ENCODE measurements around the gene MTHFSD.
A peak's percentile ranks its signal among the peaks of the same experiment; 100 is the strongest.

The MTHFSD gene

DNA sequence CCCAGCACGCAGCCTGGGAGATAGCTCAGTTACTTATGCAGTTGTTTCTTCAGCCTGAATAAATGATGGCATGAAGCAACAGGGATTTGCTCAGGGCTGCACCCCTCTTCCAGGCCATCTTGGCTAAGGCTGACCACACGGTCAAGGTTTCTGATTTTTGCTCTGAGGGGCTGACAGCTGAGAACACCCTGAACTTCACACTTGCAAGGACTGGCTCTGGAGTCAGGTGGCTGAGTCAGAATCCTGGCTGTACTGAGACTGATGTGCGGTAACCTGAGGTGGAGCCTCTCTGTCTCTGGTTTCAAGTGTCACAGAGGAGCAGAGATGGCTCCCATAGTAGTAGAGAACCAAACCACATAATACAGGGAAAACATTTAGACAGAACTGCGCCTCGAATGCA lies 4.8 kb downstream of the MTHFSD start:
- no peak for DNase-seq (ENCODE audit: low spot score)

DNA sequence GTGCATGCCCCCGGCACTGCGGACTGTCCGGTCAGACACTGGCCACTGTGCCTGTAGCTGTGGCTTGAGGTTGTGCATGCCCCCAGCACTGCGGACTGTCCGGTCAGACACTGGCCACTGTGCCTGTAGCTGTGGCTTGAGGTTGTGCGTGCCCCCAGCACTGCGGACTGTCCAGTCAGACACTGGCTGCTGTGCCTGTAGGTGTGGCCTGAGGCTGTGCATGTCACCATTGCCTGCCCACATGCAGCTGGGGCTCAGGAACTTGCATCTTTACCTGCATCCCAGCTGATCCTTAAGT lies 5.2 kb downstream of the MTHFSD start:
- no peak for DNase-seq (ENCODE audit: low spot score)

DNA sequence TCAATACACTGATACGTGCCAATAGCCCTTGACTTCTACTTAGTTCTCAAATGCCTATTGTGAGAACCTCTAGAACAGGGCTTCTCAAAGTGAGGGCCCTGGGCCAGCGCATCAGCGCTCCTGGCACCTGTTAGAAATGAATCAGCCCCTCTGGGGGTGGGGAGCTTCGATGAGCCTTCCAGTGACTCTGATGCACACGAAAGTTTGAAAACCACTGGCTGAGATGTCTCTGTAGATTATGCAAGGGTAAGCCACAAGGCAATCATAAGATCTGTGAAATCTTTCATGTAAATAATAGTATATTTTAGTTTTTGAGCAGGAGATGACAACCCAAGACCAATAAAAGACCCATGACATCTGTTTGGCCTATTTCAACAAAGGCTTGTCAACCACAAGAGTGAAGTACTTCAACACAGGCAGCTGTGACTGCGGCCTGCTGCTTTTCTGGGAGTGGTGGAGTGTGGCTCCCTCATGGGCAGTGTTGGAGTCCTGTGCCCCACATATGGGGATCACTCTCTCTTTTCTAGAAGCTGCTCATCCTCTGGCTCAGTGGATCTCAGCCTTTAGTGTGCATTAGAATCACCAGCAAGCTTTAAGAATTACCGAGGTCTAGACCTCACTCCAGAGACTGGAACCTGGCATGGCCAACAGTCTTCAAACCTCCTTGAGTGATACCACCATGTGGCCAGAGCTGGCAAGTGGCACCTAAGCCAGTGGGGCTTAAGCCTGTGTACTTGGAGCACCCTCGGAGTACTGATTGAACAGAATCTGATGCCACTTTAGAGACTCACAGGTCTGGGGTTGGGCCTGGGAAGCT lies 5.8 kb downstream of the MTHFSD start:
- no peak for DNase-seq (ENCODE audit: low spot score)

GRCh38 chr16:86547286-86547685 lies 7.7 kb downstream of the MTHFSD start:
- DNase-seq (ENCODE audit: low spot score), result no peak

- no peak for DNase-seq (ENCODE audit: low spot score)
These were observed 8.4 kb downstream of the MTHFSD start for GRCh38 chr16:86546638-86547013.

GRCh38 chr16:86545954-86546637 lies 8.9 kb downstream of the MTHFSD start:
- DNase-seq (ENCODE audit: low spot score), result no peak

- no peak for DNase-seq (ENCODE audit: low spot score)
These were observed 9.6 kb downstream of the MTHFSD start for GRCh38 chr16:86545481-86545880.

- DNase-seq (ENCODE audit: low spot score), result no peak
These were observed 12.0 kb downstream of the MTHFSD start for GRCh38 chr16:86542756-86543750.

- no peak for DNase-seq (ENCODE audit: low spot score)
These were observed 13.5 kb downstream of the MTHFSD start for GRCh38 chr16:86541560-86541959.

- DNase-seq (ENCODE audit: low spot score), result no peak
These were observed 14.1 kb downstream of the MTHFSD start for GRCh38 chr16:86540894-86541293.

DNA sequence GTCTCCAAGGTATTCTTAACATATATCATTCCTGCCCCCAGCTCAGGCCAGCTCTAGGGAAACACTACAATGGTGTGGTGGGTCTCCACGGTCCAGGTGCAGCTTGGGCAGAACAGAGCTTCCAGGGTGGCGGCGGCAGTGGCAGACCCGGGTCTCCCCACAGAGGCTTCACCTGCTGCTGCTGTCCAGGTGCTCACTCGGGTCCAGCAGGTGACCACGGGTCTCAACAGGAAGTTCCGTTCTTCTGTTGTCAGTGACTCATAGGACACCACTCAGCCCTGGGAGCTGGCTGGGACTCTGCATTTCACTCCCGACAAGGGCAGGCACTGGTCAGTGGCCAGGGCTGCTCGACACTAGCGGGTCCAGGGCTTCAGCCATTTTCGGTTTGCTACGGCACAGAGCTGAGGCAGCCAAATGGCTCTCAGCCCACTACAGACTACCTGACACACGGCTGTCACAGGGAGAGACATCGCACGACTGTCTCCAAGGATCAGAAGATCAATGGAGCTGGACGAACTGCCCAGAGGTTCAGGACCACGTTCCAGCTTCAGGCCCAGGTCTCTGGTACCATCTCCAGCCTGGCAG lies 16.7 kb downstream of the MTHFSD start:
- no peak for DNase-seq (ENCODE audit: low spot score)

DNA sequence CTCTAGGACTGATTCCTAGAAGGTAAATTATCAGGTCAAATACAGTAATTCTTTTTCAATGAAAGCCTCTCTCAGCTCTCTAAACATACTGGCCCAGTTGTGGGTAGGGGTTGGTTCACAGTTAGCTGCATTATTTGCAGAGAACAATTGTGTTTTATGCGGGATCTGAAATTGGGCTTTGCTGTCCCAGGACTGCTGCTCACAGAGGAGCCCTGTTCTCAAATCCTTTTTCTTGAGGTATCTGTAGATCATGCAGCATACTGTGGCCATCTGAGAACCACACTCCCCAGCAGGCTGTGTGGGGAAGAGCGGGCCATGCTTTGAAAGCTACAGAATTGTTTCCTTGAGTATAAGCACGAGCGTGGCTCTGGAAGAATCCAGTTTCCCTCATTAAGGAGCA lies 17.5 kb downstream of the MTHFSD start:
- no peak for DNase-seq (ENCODE audit: low spot score)

GRCh38 chr16:86536621-86537020 lies 18.4 kb downstream of the MTHFSD start:
- DNase-seq (ENCODE audit: low spot score), result no peak

GRCh38 chr16:86534779-86535615 lies 20.0 kb downstream of the MTHFSD start:
- no peak for DNase-seq (ENCODE audit: low spot score)

GRCh38 chr16:86533767-86534351 lies 21.2 kb downstream of the MTHFSD start:
- no peak for DNase-seq (ENCODE audit: low spot score)

DNA sequence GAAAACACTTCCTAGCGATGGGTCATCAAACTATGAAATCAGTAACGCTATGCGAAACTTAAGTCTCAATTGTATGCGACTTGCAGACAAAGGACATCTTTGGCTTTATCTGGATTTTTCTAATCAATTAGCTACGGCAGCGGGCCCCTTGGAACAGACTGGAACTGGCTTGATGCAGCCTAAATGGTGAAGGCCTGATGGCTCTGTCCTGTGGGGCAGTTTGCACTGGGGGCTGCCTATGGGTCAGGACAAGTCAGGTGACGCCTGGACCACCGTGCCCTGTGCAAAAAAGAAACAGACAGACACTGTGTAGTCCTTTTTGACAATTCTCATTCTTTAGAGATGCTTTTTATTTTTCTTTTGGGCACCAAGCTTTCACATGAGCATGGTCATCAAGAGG lies 22.0 kb downstream of the MTHFSD start:
- no peak for DNase-seq (ENCODE audit: low spot score)

DNA sequence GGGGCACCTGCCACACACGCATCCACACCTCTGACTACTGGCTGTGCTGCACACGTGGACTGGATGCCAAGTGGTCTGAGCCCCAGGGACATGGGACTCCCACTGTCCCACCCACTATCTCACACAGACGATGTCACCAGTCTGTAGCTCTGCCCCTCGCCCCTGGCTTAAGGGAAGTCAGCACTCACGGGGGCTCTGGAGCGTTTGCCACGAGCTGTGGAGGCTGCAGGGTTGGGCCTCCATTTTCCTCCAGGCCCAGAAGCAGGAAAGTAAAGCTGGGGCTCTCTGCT lies 22.6 kb downstream of the MTHFSD start:
- DNase-seq (ENCODE audit: low spot score), result no peak

DNA sequence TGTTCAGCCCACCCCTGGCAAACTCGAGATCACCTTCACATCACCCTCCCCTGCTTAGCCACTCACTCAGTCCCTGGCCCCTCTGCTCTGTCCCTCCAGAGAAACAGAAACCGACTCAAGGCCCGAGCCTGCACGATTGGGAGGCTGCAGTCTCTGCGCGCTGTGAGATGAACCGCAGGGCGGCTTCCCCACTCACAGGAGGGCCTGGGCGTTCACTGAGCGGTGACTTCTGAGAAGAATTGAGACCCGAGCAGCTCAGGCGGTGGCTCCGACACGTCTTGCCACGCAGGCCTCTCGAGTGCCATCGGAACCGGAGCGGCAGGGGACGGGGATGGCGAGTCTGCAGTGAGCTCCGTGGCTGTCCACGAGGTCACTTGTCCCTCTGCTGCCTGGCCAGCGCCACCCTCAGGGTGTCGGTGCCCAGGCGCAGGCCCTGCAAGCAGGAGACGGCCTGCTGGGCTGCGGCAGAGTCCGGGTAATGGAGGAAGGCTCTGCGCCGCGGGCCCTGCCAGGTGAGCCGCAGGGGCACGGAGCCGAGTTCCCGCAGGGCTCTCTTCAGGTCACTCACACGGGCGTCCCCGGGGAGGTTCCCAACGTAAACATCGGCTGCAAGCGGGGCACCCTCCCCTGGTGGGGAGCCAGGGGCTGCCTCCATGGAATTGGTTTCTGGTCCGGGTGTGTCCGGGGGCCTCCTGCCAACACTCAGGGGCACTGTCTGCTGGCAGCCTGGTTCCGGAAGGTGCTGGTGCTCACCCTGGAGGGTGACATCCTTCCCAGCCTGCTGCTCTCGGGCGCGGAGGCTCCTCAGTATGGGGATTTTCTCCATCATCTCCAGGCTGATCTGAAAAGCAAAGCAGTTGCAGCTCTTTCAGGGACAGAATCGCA lies 23.2 kb downstream of the MTHFSD start:
- no peak for DNase-seq (ENCODE audit: low spot score)

DNA sequence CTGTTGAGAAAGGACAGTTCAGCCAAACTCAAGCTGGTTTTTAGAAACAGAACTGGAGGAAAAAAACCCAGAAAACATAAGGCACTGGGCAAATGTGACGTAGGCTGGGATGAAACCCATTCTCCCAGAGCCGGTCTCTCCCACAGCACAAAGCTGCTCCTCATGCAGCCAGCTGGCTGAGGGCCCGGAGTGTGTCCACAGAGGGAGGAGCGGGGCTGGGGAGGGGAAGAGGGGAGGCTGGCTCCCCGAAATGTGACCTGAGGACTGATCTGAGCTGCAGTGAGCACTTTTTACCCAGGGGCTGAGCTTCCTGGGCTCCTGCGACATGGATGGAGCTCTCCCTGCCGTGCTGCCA lies 23.9 kb downstream of the MTHFSD start:
- peak; percentile 33 for DNase-seq (ENCODE audit: low spot score)

All from cerebellar cortex (tissue), 1 donor.